BJ (cell line): ENCODE measurements around the gene APLP2. TPM values are rescaled to one million over a fixed set of nuclear protein-coding genes. Genes with fewer than 3 reads are reported as not detected.
"Not testable (repeated sequence)": the region's sequence is repeated elsewhere in the genome, so short reads cannot be mapped to it uniquely, and the experiment has no call there.

Experiments
- CTCF ChIA-PET: fragments of 350-600 bp; formaldehyde crosslinking; extraction: SDS; loops from one replicate; lab custom pipeline; 2021; ENCODE audit warnings: antibody characterized with exemption, inconsistent platforms; lab: Yijun Ruan, JAX
- POLR2A ChIA-PET: fragments of 300-600 bp; sonication (Branson Sonifier 250); formaldehyde crosslinking; extraction: SDS; loops from one replicate; lab custom pipeline; 2021; ENCODE audit warnings: antibody characterized with exemption; lab: Charles Lee
- DNase-seq: peaks from one replicate; pipeline ENCODE4 v3.0.0-alpha.2; 2011; ENCODE audit warnings: low read depth
- H3K27me3 ChIP-seq: 2 replicates; pipeline ENCODE4 v1.6.0; 2011; ENCODE audit warnings: low read length; ENCODE audit not compliant: control insufficient read depth, insufficient read depth
- H3K36me3 ChIP-seq: 2 replicates; pipeline ENCODE4 v1.5.1; 2011; ENCODE audit warnings: low read length; ENCODE audit not compliant: control insufficient read depth, insufficient read depth
- H3K4me3 ChIP-seq: 2 replicates; pipeline ENCODE4 v1.5.1; 2011; ENCODE audit warnings: low read depth, mild to moderate bottlenecking, control low read depth, low read length
- CTCF ChIP-seq: IDR thresholded peaks from 2 replicates; pipeline ENCODE4 v1.5.1; 2011; ENCODE audit warnings: low read depth, mild to moderate bottlenecking, control low read depth, inconsistent platforms, low read length, moderate library complexity; ENCODE audit not compliant: insufficient read depth
- polyA plus RNA-seq: library from polyadenylated mRNA; depleted of rRNA; stranded (reverse); fragments of >200 nt; gene quantifications from 2 replicates; pipeline ENCODE4 v1.2.3, GENCODE V29; 2011

Gene APLP2
- polyA plus RNA-seq, 1 experiment = 465 TPM

- no peak for TF ChIP-seq CTCF
- CTCF ChIA-PET = interaction anchor here (0.6 kb wide), 1 partner anchor 391 kb away, joined by 4 read pairs; no protein-coding TSS in a partner anchor
Measured at GRCh38 chr11:130086669-130087068, 17.0 kb downstream of the APLP2 start.

GRCh38 chr11:130087294-130087926 is 17.7 kb downstream of the APLP2 start:
- no peaks in the 10 kb centered on the region for H3K36me3 ChIP-seq
- TF ChIP-seq CTCF = no peak
- POLR2A ChIA-PET = no interaction called here

More at GRCh38 chr11:130086669-130087068, 17.0 kb downstream of the APLP2 start:
- no peak overlapping the region for H3K4me3 ChIP-seq
- no peaks in the 10 kb centered on the region for H3K36me3 ChIP-seq
- DNase-seq = no peak
- POLR2A ChIA-PET = no interaction called here
- no peaks in the 10 kb centered on the region for H3K27me3 ChIP-seq

GRCh38 chr11:130088217-130088616 is 18.5 kb downstream of the APLP2 start:
- ChIA-PET POLR2A (no interaction called here), CTCF (no interaction called here)
- DNase-seq = no peak
- Histone ChIP-seq H3K36me3 (no peaks in the 10 kb centered on the region), H3K4me3 (no peak overlapping the region), H3K27me3 (no peaks in the 10 kb centered on the region)
- TF ChIP-seq CTCF = no peak

More at GRCh38 chr11:130087294-130087926, 17.7 kb downstream of the APLP2 start:
- CTCF ChIA-PET = interaction anchor here (0.6 kb wide), 1 partner anchor 226 kb away, joined by 3 read pairs; no protein-coding TSS in a partner anchor
- Histone ChIP-seq H3K27me3 (no peaks in the 10 kb centered on the region), H3K4me3 (no peak overlapping the region)
- no peak for DNase-seq

- ChIA-PET POLR2A (no interaction called here), CTCF (no interaction called here)
- TF ChIP-seq CTCF = no peak
- Histone ChIP-seq H3K27me3 (no peaks in the 10 kb centered on the region), H3K4me3 (no peak overlapping the region), H3K36me3 (no peaks in the 10 kb centered on the region; the same call in 1 of the 2 replicates)
- no peak for DNase-seq
Measured at GRCh38 chr11:130088919-130089673, 19.4 kb downstream of the APLP2 start.

GRCh38 chr11:130089674-130090073 is 20.0 kb downstream of the APLP2 start:
- POLR2A ChIA-PET = no interaction called here
- Histone ChIP-seq H3K27me3 (no peaks in the 10 kb centered on the region), H3K4me3 (no peak overlapping the region), H3K36me3 (no peaks in the 10 kb centered on the region; the same call in 1 of the 2 replicates)
- no peak for TF ChIP-seq CTCF
- CTCF ChIA-PET = no interaction called here
- DNase-seq = no peak

- POLR2A ChIA-PET, CTCF ChIA-PET, DNase-seq, H3K36me3 ChIP-seq, H3K4me3 ChIP-seq, H3K27me3 ChIP-seq: not testable (repeated sequence)
Measured at GRCh38 chr11:130090517-130090916, 20.8 kb downstream of the APLP2 start.

- CTCF ChIA-PET, POLR2A ChIA-PET, H3K27me3 ChIP-seq, H3K36me3 ChIP-seq, DNase-seq, H3K4me3 ChIP-seq: not testable (repeated sequence)
Measured at GRCh38 chr11:130091169-130091568, 21.5 kb downstream of the APLP2 start.
